H1 (cell line): ENCODE results near the gene OPALIN. TPM values are rescaled to one million over a fixed set of nuclear protein-coding genes. Genes with fewer than 3 reads are reported as not detected.

ENCODE experiments used
- CTCF ChIA-PET: fragments of 300-600 bp; sonication (Branson Sonifier 250); formaldehyde crosslinking; loops from one replicate; lab custom pipeline; 2021; ENCODE audit not compliant: partially characterized antibody; lab: Charles Lee
- POLR2A ChIA-PET: fragments of 300-600 bp; sonication (Branson Sonifier 250); formaldehyde crosslinking; loops from one replicate; lab custom pipeline; 2021; ENCODE audit warnings: inconsistent platforms; ENCODE audit not compliant: partially characterized antibody; lab: Charles Lee
- DNase-seq, 2 experiments: peaks; one replicate each; pipeline versions ENCODE4 v3.0.0 to v3.0.0-alpha.2; 2010 to 2022; ENCODE audit warnings: low spot score in 2 of 2, low read depth in 1 of 2, mixed read lengths in 1 of 2
- FAIRE-seq: peaks from 2 replicates; lab custom pipeline; 2011; peaks lifted over from hg19 to GRCh38; lab: Jason Lieb, UNC
- H2AFZ ChIP-seq: 2 replicates; pipeline ENCODE4 v1.8.1; 2012; ENCODE audit warnings: low read length, inconsistent platforms
- H2AK5ac ChIP-seq: 2 replicates; pipeline ENCODE4 v1.6.1; 2013; ENCODE audit warnings: low read depth, low read length
- H2BK120ac ChIP-seq: replicated peaks from 2 replicates; pipeline ENCODE3; 2013; ENCODE audit warnings: low read depth, low read length, inconsistent platforms
- H2BK12ac ChIP-seq: 2 replicates; pipeline ENCODE4 v1.6.1; 2013; ENCODE audit warnings: low read depth, low read length
- H2BK15ac ChIP-seq: 2 replicates; pipeline ENCODE4 v1.6.1; 2013; ENCODE audit warnings: low read length
- H2BK20ac ChIP-seq: 2 replicates; pipeline ENCODE4 v1.6.1; 2013; ENCODE audit warnings: low read length
- H2BK5ac ChIP-seq: 2 replicates; pipeline ENCODE4 v1.6.1; 2013; ENCODE audit warnings: low read depth, low read length
- H3K14ac ChIP-seq: 2 replicates; pipeline ENCODE4 v1.6.1; 2013; ENCODE audit warnings: inconsistent platforms; ENCODE audit not compliant: insufficient read length
- H3K18ac ChIP-seq: 2 replicates; pipeline ENCODE4 v1.6.1; 2013; ENCODE audit warnings: low read length; ENCODE audit errors: extremely low read depth
- H3K23ac ChIP-seq: 2 replicates; pipeline ENCODE4 v1.6.1; 2013; ENCODE audit warnings: inconsistent platforms; ENCODE audit not compliant: insufficient read length
- H3K23me2 ChIP-seq: 2 replicates; pipeline ENCODE4 v1.6.1; 2013; ENCODE audit warnings: low read depth, low read length
- H3K27ac ChIP-seq: 2 replicates; pipeline ENCODE4 v1.6.1; 2011; ENCODE audit warnings: low read depth, low read length, inconsistent platforms
- H3K27me3 ChIP-seq, 4 experiments: replicated peaks in 1 of 4; 1 replicate in 1 of 4; 2 replicates in 3 of 4; pipeline versions ENCODE4 v1.6.1 to v1.8.1; 2011 to 2013; ENCODE audit warnings: low read length in 3 of 4, mild to moderate bottlenecking in 3 of 4, inconsistent platforms in 2 of 4, mixed read lengths in 2 of 4, moderate library complexity in 1 of 4; ENCODE audit not compliant: control insufficient read depth in 3 of 4, insufficient read depth in 3 of 4; ENCODE audit errors: extremely low read depth in 1 of 4
- H3K36me3 ChIP-seq, 4 experiments: 2 replicates each; pipeline versions ENCODE4 v1.6.1 to v1.8.1; 2011 to 2013; ENCODE audit warnings: mild to moderate bottlenecking in 4 of 4, low read length in 3 of 4, moderate library complexity in 2 of 4, control low read depth in 1 of 4, inconsistent platforms in 1 of 4; ENCODE audit not compliant: insufficient read depth in 4 of 4, control insufficient read depth in 2 of 4
- H3K4ac ChIP-seq: replicated peaks from 2 replicates; pipeline ENCODE3; 2013; ENCODE audit warnings: low read length, low read depth, mixed read lengths, inconsistent platforms; ENCODE audit not compliant: insufficient read length
- H3K4me1 ChIP-seq, 4 experiments: replicated peaks in 1 of 4; 1 replicate in 1 of 4; 2 replicates in 3 of 4; pipeline versions ENCODE4 v1.6.1 to v1.8.1; 2011 to 2013; ENCODE audit warnings: low read length in 3 of 4, inconsistent platforms in 2 of 4, mixed read lengths in 1 of 4; ENCODE audit not compliant: insufficient read depth in 4 of 4, control insufficient read depth in 3 of 4
- H3K4me2 ChIP-seq, 2 experiments: 2 replicates each; pipeline versions ENCODE4 v1.6.1 to v1.8.1; 2011 to 2013; ENCODE audit warnings: low read depth in 2 of 2, low read length in 2 of 2, control low read depth in 1 of 2, inconsistent platforms in 1 of 2, mild to moderate bottlenecking in 1 of 2; ENCODE audit not compliant: insufficient read depth in 1 of 2
- H3K4me3 ChIP-seq, 4 experiments: fragments of 200-600, 300-600 bp in 1 of 4; sonication (generic), shearing (Covaris generic), sonication (Bioruptor Twin) in 1 of 4; 2 replicates each; pipeline versions ENCODE4 v1.5.1 to v1.8.1; 2011 to 2016; ENCODE audit warnings: low read length in 4 of 4, low read depth in 3 of 4, control low read depth in 2 of 4, inconsistent platforms in 2 of 4, mild to moderate bottlenecking in 2 of 4, mixed read lengths in 1 of 4, moderate library complexity in 1 of 4; ENCODE audit not compliant: insufficient read depth in 2 of 4; ENCODE audit errors: extremely low read depth in 1 of 4
- H3K56ac ChIP-seq: replicated peaks from 2 replicates; pipeline ENCODE3; 2013; ENCODE audit warnings: low read depth, mild to moderate bottlenecking, mixed read lengths, low read length, inconsistent platforms; ENCODE audit not compliant: insufficient read length
- H3K79me1 ChIP-seq: 2 replicates; pipeline ENCODE4 v1.6.1; 2013; ENCODE audit warnings: low read depth, low read length, control low read depth
- H3K79me2 ChIP-seq, 2 experiments: 2 replicates each; pipeline versions ENCODE4 v1.6.1 to v1.8.1; 2012 to 2013; ENCODE audit warnings: low read length in 2 of 2, mild to moderate bottlenecking in 2 of 2, inconsistent platforms in 1 of 2; ENCODE audit not compliant: insufficient read depth in 2 of 2, control insufficient read depth in 1 of 2
- H3K9ac ChIP-seq, 4 experiments: replicated peaks in 1 of 4; 1 replicate in 1 of 4; 2 replicates in 3 of 4; pipeline versions ENCODE4 v1.6.1 to v1.8.1; 2011 to 2013; ENCODE audit warnings: low read depth in 3 of 4, low read length in 3 of 4, control low read depth in 2 of 4, mild to moderate bottlenecking in 2 of 4, moderate library complexity in 2 of 4, inconsistent platforms in 1 of 4; ENCODE audit errors: extremely low read depth in 1 of 4
- H3K9me3 ChIP-seq, 2 experiments: 2 replicates each; pipeline versions ENCODE4 v1.6.1 to v1.8.1; 2012 to 2013; ENCODE audit warnings: mild to moderate bottlenecking in 2 of 2, moderate library complexity in 2 of 2, control low read depth in 1 of 2, inconsistent platforms in 1 of 2, low read depth in 1 of 2, low read length in 1 of 2, mixed read lengths in 1 of 2; ENCODE audit not compliant: insufficient read depth in 2 of 2
- H4K20me1 ChIP-seq, 2 experiments: replicated peaks in 1 of 2; 2 replicates each; pipeline versions ENCODE3 to v1.8.1; 2011 to 2013; ENCODE audit warnings: inconsistent platforms in 2 of 2, low read length in 2 of 2, mild to moderate bottlenecking in 1 of 2; ENCODE audit not compliant: insufficient read depth in 2 of 2, control insufficient read depth in 1 of 2
- H4K5ac ChIP-seq: 2 replicates; pipeline ENCODE4 v1.6.1; 2013; ENCODE audit warnings: low read length, low read depth, mixed read lengths, inconsistent platforms; ENCODE audit not compliant: insufficient read length
- H4K8ac ChIP-seq: 2 replicates; pipeline ENCODE4 v1.8.0; 2013; ENCODE audit warnings: mild to moderate bottlenecking, moderate library complexity, low read length, inconsistent platforms; ENCODE audit not compliant: insufficient read depth; ENCODE audit errors: extremely low read depth
- H4K91ac ChIP-seq: replicated peaks from 2 replicates; pipeline ENCODE3; 2013; ENCODE audit warnings: low read length, mixed read lengths, inconsistent platforms; ENCODE audit not compliant: insufficient read length
- ATF2 ChIP-seq: IDR thresholded peaks from 2 replicates; pipeline ENCODE4 v1.6.1; 2012; ENCODE audit warnings: low read length, inconsistent platforms
- CHD2 ChIP-seq: IDR thresholded peaks from 2 replicates; pipeline ENCODE4 v1.6.1; 2012; ENCODE audit warnings: low read length, improper control_type of control experiment
- MAFK ChIP-seq: IDR thresholded peaks from 2 replicates; pipeline ENCODE4 v1.6.1; 2012; ENCODE audit warnings: low read depth, mild to moderate bottlenecking, improper control_type of control experiment, low read length
- POU5F1 ChIP-seq: IDR thresholded peaks from 2 replicates; pipeline ENCODE4 v1.6.1; 2011; ENCODE audit warnings: low read depth, mild to moderate bottlenecking, low read length, moderate library complexity
- RAD21 ChIP-seq, 2 experiments: IDR thresholded peaks in 1 of 2; conservative IDR thresholded peaks in 1 of 2; 2 replicates each; pipeline ENCODE4 v1.6.1; 2011; ENCODE audit warnings: low read depth in 2 of 2, low read length in 2 of 2, improper control_type of control experiment in 1 of 2, inconsistent platforms in 1 of 2, mild to moderate bottlenecking in 1 of 2, moderate library complexity in 1 of 2
- RFX5 ChIP-seq: IDR thresholded peaks from 2 replicates; pipeline ENCODE4 v1.6.1; 2011; ENCODE audit warnings: low read depth, low read length, improper control_type of control experiment, borderline replicate concordance
- TAF1 ChIP-seq: IDR thresholded peaks from 2 replicates; pipeline ENCODE4 v1.6.1; 2011; ENCODE audit warnings: mild to moderate bottlenecking, low read depth, low read length
- TBP ChIP-seq: IDR thresholded peaks from 2 replicates; pipeline ENCODE4 v1.6.1; 2011; ENCODE audit warnings: low read depth, low read length, improper control_type of control experiment
- WGBS, 2 experiments: shearing (Covaris generic) in 1 of 2; methylation state at CpG; one replicate each; pipeline versions ENCODE4 v1.1.6 to v1.1.7; 2013 to 2015; ENCODE audit warnings: low lambda C conversion rate in 2 of 2, mixed read lengths in 2 of 2, inconsistent platforms in 1 of 2, low coverage in 1 of 2, missing lambda C conversion rate in 1 of 2; ENCODE audit not compliant: insufficient replicate concordance in 2 of 2, insufficient coverage in 1 of 2, insufficient read length in 1 of 2; ENCODE audit errors: extremely low coverage in 1 of 2, missing lambda C conversion rate in 1 of 2; 5-methylcytosine and 5-hydroxymethylcytosine counted together
- polyA plus RNA-seq, 7 experiments: library from polyadenylated mRNA; depleted of rRNA in 3 of 7; stranded (reverse) in 5 of 7; unstranded in 2 of 7; fragments of >200 nt in 5 of 7; fragments of 200-250 nt in 2 of 7; gene quantifications; 1 replicate in 5 of 7; 2 replicates in 1 of 7; 4 replicates in 1 of 7; pipeline versions ENCODE4 v1.2.1 to v1.2.3, GENCODE V29; 2011 to 2013; ENCODE audit warnings: missing spikeins in 2 of 7, mixed read lengths in 2 of 7
- total RNA-seq: library from RNA; stranded (reverse); fragmentation: NEBNext Ultra II Directional; extraction: Animal tissue kit (Norgen Biotek cat#: 25700); gene quantifications from 2 replicates; pipeline ENCODE4 v1.2.1, GENCODE V29; 2021

Gene OPALIN
- total and polyA plus RNA-seq, 2 of the 8 experiments (the other 6 are each of a cell fraction or from before 2014, with no cell fraction given) = 0.03 TPM; not detected in 1

GRCh38 chr10:96342402-96342801, 16.4 kb downstream of the OPALIN start:
- H3K27me3 ChIP-seq = peaks cover 0 to 1% (median 0%) of the 10 kb centered on the region in 4 experiments; a peak in 1 of 7 replicates
- H4K20me1 ChIP-seq = no peaks in the 10 kb centered on the region
- H3K79me2 ChIP-seq = no peaks in the 10 kb centered on the region
- no peak overlapping the region for H2BK5ac ChIP-seq
- no peak overlapping the region for H3K14ac ChIP-seq
- H3K4me1 ChIP-seq = peaks cover 0 to 14% (median 10%) of the 10 kb centered on the region in 4 experiments; a peak in 6 of 7 replicates
- ChIA-PET POLR2A (no interaction called here), CTCF (interaction anchor here (0.9 to 9.0 kb wide), 3 partner anchors 18 to 28 kb away, joined by 3 to 197 read pairs (median 4); no protein-coding TSS in a partner anchor)
- no peaks in the 10 kb centered on the region for H3K79me1 ChIP-seq
- H3K56ac ChIP-seq = no peak overlapping the region
- H3K4me2 ChIP-seq = no peak overlapping the region
- H2BK20ac ChIP-seq = 0 out of 2 replicates have a peak overlapping the region, but pooled peaks have one; percentile 13
- no peak overlapping the region for H4K8ac ChIP-seq
- no peak for DNase-seq
- TF ChIP-seq MAFK = no peak
- TF ChIP-seq TBP = no peak
- no peak for TF ChIP-seq ATF2
- TF ChIP-seq CHD2 = no peak
- TF ChIP-seq TAF1 = no peak
- no peak for TF ChIP-seq RAD21 (IDR thresholded peaks at IDR 0.05 in 1 of 2, conservative IDR thresholded peaks at IDR 0.05 in 1 of 2; ENCODE audit: low read depth in 2 of 2, low read length in 2 of 2)
- no peak for TF ChIP-seq POU5F1
- TF ChIP-seq RFX5 = no peak
- no peak for FAIRE-seq
- no peak overlapping the region for H2BK15ac ChIP-seq
- H3K23me2 ChIP-seq = no peaks in the 10 kb centered on the region
- no peak overlapping the region for H4K91ac ChIP-seq
- 83% methylated on average over 4 of the region's 4 CpGs; no CpG with 5 or more reads in 1 of the 2 experiments for WGBS, 2 experiments
- no peak overlapping the region for H3K18ac ChIP-seq
- peaks cover 0 to 3% (median 0%) of the 10 kb centered on the region in 4 experiments; a peak in 1 of 8 replicates for H3K36me3 ChIP-seq
- H3K23ac ChIP-seq = no peak overlapping the region
- no peak overlapping the region for H3K4me3 ChIP-seq
- no peak overlapping the region for H2AK5ac ChIP-seq
- H3K27ac ChIP-seq = no peak overlapping the region
- H3K9me3 ChIP-seq = peaks cover 10 to 11% of the 10 kb centered on the region in 2 experiments
- H3K4ac ChIP-seq = no peak overlapping the region
- H3K9ac ChIP-seq = no peak overlapping the region
- no peak overlapping the region for H2AFZ ChIP-seq
- no peak overlapping the region for H2BK12ac ChIP-seq
- H4K5ac ChIP-seq = no peak overlapping the region
- H2BK120ac ChIP-seq = no peak overlapping the region
